Activated CD4-positive, alpha-beta memory T cell treated with anti-CD3 and anti-CD28 coated beads for 36 hours (primary cell): ENCODE results near the gene AFAP1. TPM values are rescaled to one million over a fixed set of nuclear protein-coding genes. Genes with fewer than 3 reads are reported as not detected.

Experiments
- CTCF ChIA-PET: fragments of 350-600 bp; sonication (Branson Sonifier 250); formaldehyde crosslinking; loops from one replicate; lab custom pipeline; 2021; ENCODE audit warnings: antibody characterized with exemption, inconsistent platforms; lab: Charles Lee
- POLR2A ChIA-PET: fragments of 350-600 bp; sonication (Branson Sonifier 250); formaldehyde crosslinking; loops from one replicate; lab custom pipeline; 2021; ENCODE audit warnings: antibody characterized with exemption; lab: Charles Lee
- DNase-seq: peaks from one replicate; pipeline ENCODE4 v3.0.0-alpha.2; 2020
- H3K27ac Mint-ChIP-seq: one replicate; pipeline ENCODE4 v1.8.0; 2021; ENCODE audit warnings: mixed read lengths
- H3K27me3 Mint-ChIP-seq: one replicate; pipeline ENCODE4 v1.8.0; 2021; ENCODE audit warnings: mixed read lengths
- H3K36me3 Mint-ChIP-seq: one replicate; pipeline ENCODE4 v1.8.0; 2021; ENCODE audit warnings: mixed read lengths
- H3K4me1 Mint-ChIP-seq: one replicate; pipeline ENCODE4 v1.8.0; 2021; ENCODE audit warnings: low read depth, mixed read lengths
- H3K4me3 Mint-ChIP-seq: one replicate; pipeline ENCODE4 v1.8.0; 2021; ENCODE audit warnings: mild to moderate bottlenecking, mixed read lengths
- H3K9me3 Mint-ChIP-seq: one replicate; pipeline ENCODE4 v1.8.0; 2021; ENCODE audit warnings: mixed read lengths
- intact Hi-C: fragments of 100-400 bp; cut with micrococcal nuclease; formaldehyde crosslinking; loops from one replicate; pipeline ENCODE4 v1.15.1; 2023
- total RNA-seq, 2 experiments: library from RNA; stranded (reverse); gene quantifications; one replicate each; pipeline ENCODE4 v1.2.3, GENCODE V29; 2021

AFAP1 gene
- total RNA-seq, 2 experiments from 2014 or later: 37.7 to 38.4 TPM

DNA sequence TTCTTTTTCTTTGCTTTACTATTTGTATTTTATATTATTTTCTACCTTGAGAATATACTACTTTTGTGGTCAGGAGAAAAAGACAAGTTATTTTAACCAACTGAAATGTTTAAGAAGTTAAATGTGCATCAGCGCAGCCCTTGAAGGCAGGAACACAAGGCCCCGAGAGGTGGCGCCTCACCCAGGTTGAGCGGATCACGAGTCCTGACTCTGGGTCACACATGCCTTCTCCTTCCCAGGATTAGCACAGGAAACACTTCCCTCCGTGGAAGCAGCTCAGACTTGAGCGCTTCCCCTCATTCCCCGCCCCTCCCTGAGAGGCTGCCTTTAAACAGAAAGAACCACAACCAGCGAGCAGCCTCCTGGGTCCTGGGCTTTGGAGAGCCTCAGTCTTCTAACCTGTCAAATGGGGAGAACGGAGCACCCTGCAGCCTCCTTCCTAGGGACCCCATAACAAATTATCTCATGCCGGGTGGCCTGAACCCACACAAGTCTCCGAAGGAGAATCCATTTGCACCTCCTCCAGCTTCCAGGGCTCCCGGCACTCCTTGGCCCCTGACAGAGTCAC is 217.6 kb downstream of the AFAP1 start:
- intact Hi-C loops: loop anchor here (2.0 kb wide), 1 partner anchor 81 kb away; no protein-coding TSS in a partner anchor
- Mint-ChIP-seq H3K9me3 (no peaks in the 10 kb centered on the region), H3K27ac (no peak overlapping the region), H3K27me3 (peaks cover 3% of the 10 kb centered on the region), H3K4me3 (no peak overlapping the region), H3K4me1 (peaks cover 2% of the 10 kb centered on the region), H3K36me3 (no peaks in the 10 kb centered on the region)
- POLR2A ChIA-PET: no interaction called here
- DNase-seq: peak; percentile 28
- CTCF ChIA-PET: interaction anchor here (0.8 to 1.4 kb wide), 2 partner anchors 80 to 266 kb away, joined by 3 to 4 read pairs; no protein-coding TSS in a partner anchor

DNA sequence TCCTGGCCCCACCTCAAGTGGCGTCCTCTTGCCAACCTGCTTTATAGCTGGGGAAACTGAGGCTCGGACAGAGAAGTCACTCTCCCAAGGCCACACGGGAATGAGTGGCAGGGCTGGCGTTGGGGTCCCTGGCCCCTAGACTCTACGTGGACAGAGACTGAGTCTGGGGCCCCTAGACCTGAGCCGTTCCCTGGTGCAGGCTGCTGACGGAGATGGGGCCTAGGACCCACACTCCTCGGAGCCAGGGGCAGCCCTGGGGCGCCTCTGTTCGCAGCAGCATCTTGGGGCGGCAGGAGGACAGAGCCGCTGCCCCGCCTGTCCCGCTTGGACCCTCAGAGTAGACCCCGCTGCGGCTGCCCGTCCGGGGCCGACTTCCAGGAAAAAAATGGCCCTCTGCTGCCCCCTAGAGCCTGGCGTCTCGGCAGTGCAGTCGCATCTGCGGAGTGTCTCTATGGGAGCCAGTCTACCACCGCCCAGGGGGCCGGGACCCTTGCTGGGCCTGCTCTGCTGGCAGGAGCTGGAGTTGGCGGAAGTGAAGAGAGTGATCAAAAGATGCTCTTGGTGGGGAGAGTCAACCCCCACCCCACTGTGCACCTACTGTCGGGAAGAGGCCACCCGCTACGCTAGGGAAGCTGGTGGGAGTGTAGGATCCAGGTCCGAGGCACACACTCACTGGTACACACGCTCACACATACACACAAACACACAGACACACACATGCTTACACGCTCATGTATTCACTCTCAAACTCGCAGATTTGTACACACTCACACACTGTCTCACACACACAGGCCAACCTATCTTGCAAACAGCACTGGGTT is 220.1 kb downstream of the AFAP1 start:
- H3K4me3 Mint-ChIP-seq: no peak overlapping the region
- no peaks in the 10 kb centered on the region for H3K36me3 Mint-ChIP-seq
- ChIA-PET CTCF (interaction anchor here (0.6 to 2.3 kb wide), 15 partner anchors 9 to 617 kb away, joined by 3 to 10 read pairs (median 4); partner anchors contain the start of gene SORCS2), POLR2A (no interaction called here)
- intact Hi-C loops: loop anchor here (5.0 kb wide), 1 partner anchor 527 kb away; the partner anchor contains the start of gene SORCS2
- H3K4me1 Mint-ChIP-seq: peaks cover 2% of the 10 kb centered on the region
- peaks cover 3% of the 10 kb centered on the region for H3K27me3 Mint-ChIP-seq
- H3K27ac Mint-ChIP-seq: no peak overlapping the region
- DNase-seq: peak; percentile 70
- H3K9me3 Mint-ChIP-seq: no peaks in the 10 kb centered on the region

DNA sequence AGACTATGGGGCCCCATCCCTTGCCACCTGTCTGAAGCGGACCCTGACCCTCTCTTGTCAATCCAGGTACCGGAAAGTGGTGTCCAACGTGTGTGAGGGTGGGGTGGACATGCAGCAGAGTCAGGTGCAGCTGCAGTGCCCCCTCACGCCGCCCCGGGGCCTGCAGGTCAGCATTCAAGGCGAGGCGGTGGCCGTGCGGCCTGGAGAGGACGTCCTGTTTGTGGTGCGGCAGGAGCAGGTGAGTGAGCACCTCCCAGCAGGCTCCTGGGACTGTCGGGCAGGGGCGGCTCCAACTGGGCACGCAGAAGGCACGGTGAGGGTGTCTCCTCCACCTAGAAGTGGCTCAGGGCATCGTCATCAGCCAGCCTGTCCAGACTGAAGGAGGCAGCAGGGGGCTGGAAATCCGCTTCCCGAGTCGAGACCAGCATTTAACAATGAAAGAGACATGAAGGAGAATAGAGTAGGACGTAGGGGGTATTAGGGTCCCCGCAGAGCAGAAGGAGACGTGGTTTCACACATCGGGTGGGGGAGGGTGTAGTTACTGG is 221.6 kb downstream of the AFAP1 start:
- intact Hi-C loops: loop anchor here (5.0 kb wide), 1 partner anchor 526 kb away; the partner anchor contains the start of gene SORCS2
- Mint-ChIP-seq H3K4me3 (no peak overlapping the region), H3K27me3 (peaks cover 3% of the 10 kb centered on the region), H3K9me3 (no peaks in the 10 kb centered on the region), H3K27ac (no peak overlapping the region), H3K4me1 (peaks cover 2% of the 10 kb centered on the region), H3K36me3 (no peaks in the 10 kb centered on the region)
- ChIA-PET CTCF (no interaction called here), POLR2A (no interaction called here)
- no peak for DNase-seq

DNA sequence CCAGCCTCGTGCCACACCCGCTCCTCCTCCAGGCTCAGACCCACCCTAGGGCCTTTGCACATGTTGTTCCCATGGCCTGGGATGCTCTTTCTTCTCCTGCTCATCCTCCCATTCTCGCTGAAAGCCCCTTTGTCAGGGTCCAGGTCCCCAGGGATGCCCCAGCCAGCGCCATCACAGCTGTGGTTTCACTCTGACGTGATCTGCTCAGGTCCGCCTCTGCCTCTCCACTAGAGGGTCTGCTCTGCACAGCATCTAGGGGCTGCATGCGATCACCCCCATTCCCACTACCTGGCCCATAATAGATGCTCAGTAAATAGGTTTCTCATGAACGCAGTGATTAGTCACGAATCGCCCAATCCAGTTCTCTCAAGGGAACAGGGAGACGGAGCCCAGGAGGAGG is 222.5 kb downstream of the AFAP1 start:
- DNase-seq: no peak
- Mint-ChIP-seq H3K4me3 (no peak overlapping the region), H3K36me3 (no peaks in the 10 kb centered on the region), H3K27me3 (peaks cover 3% of the 10 kb centered on the region), H3K9me3 (no peaks in the 10 kb centered on the region), H3K4me1 (peaks cover 2% of the 10 kb centered on the region), H3K27ac (no peak overlapping the region)
- intact Hi-C loops: loop anchor here (5.0 kb wide), 1 partner anchor 525 kb away; the partner anchor contains the start of gene SORCS2
- ChIA-PET POLR2A (no interaction called here), CTCF (no interaction called here)

DNA sequence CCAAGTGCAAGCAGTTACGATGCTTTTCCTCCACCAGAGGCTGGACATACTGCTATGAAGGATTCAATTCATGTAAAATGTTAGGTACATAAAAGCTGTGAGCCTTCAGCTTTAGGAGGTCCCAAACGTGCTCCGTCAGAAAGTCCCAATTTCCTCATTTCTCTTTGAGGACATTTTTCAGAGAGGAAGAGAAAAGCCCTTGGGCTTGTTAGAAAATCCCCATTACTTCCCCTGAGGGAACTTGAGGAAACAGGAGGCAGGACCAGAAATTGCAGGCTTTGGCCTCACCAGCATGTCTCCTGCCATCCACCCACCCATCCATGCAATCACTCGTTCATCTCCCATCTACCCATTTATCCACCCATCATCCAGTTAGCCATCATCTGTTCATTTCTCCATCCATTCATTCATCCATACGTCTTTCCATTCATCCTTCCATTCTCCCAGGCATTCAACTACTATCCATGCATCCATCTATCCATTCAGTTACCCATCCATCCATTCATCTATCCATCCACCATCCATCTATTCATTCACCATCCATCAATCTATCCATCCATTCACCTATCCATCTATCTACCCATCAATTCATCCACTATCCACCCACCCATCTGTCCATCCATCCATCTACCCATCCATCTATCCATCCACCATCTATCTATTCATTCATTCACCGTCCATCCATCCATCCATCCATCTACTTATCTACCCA is 223.5 kb downstream of the AFAP1 start:
- POLR2A ChIA-PET: no interaction called here
- CTCF ChIA-PET: no interaction called here
- Mint-ChIP-seq H3K4me1 (peaks cover 2% of the 10 kb centered on the region), H3K27ac (no peak overlapping the region), H3K27me3 (peaks cover 3% of the 10 kb centered on the region), H3K36me3 (no peaks in the 10 kb centered on the region), H3K4me3 (no peak overlapping the region), H3K9me3 (no peaks in the 10 kb centered on the region)
- DNase-seq: no peak
- intact Hi-C loops: loop anchor here (5.0 kb wide), 1 partner anchor 524 kb away; the partner anchor contains the start of gene SORCS2

DNA sequence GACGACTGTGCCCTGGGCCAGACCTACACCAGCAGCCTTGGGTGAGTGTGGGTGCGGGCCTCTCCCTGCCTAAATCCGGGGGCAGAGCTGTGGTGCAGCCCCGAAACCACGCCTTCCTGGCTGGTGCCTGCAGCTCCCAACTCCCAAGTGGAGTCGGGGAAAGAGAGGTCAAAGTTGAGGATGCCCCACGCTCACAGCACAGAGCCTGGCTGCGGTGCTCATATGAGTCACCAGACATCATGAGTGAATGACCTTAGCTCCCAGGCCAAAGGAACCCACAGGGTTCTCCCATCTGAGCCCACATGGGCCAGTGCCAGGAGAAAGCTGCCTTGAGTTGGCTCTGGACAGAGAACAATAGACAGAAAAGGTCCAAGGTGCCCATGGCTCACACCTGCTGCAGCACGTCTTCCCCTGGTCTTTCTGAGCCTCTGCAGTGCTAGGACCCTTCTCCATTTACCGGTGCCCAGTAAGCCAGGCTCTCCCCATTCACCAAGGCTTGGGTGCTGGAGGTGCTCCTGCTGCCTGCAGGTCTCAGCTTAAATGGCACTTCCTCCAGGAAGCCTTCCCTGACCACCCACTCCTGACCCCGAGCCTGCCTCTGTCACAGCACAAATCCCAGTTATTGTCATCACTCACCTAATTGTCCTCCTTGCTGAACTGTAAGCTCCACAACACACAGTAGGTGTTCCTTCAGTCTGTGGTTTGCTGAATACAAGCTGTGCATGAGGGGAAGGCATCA is 224.2 kb downstream of the AFAP1 start:
- Mint-ChIP-seq H3K4me1 (peaks cover 2% of the 10 kb centered on the region), H3K36me3 (no peaks in the 10 kb centered on the region), H3K27me3 (peaks cover 3% of the 10 kb centered on the region), H3K27ac (no peak overlapping the region), H3K4me3 (no peak overlapping the region), H3K9me3 (no peaks in the 10 kb centered on the region)
- POLR2A ChIA-PET: no interaction called here
- CTCF ChIA-PET: no interaction called here
- no peak for DNase-seq
- intact Hi-C loops: loop anchor here (5.0 kb wide), 1 partner anchor 523 kb away; the partner anchor contains the start of gene SORCS2

DNA sequence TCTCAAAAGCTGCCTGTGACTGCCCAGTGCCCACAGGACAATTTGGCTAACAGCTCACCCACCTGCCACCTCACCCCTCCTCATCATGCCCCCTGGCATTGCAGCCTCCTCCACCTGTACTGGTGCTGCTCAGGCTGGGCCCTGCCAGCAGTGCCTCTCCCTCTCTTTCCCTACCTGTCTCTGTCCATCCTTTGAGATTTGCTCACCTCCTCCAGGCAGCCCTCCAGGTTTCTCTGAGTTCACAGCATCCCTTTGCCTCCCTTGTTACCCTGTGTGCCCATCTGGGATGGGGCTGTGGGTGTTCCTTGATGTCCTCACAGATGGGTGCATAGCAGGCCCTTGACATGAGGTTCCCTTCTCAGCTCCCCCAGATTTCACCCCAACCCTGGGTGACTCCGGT is 224.9 kb downstream of the AFAP1 start:
- Mint-ChIP-seq H3K4me3 (no peak overlapping the region), H3K36me3 (no peaks in the 10 kb centered on the region), H3K4me1 (peaks cover 2% of the 10 kb centered on the region), H3K27ac (no peak overlapping the region), H3K9me3 (no peaks in the 10 kb centered on the region), H3K27me3 (peaks cover 3% of the 10 kb centered on the region)
- POLR2A ChIA-PET: no interaction called here
- DNase-seq: no peak
- intact Hi-C loops: loop anchor here (5.0 kb wide), 1 partner anchor 522 kb away; the partner anchor contains the start of gene SORCS2
- CTCF ChIA-PET: no interaction called here

DNA sequence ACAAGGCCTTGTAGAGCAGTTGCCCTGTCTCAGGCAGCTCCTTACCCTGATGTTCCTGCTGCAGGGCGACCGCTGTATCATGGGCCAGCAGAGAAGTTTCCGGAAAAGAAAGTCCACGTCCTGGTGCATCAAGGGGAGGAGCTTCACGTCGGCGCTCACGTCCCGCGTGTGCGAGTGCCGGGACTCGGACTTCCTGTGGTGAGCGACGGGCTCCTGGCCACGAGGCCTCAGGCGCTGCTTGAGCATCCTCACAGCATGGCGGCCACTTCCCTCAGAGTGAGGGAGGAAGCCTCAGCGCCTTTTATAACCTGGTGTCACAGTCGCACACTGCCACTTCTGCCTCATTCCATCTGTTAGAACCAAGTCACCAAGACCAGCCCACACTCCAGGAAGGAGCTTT is 225.5 kb downstream of the AFAP1 start:
- DNase-seq: no peak
- H3K36me3 Mint-ChIP-seq: no peaks in the 10 kb centered on the region
- intact Hi-C loops: no loop called here
- ChIA-PET CTCF (no interaction called here), POLR2A (no interaction called here)
- no peak overlapping the region for H3K4me3 Mint-ChIP-seq
- H3K27me3 Mint-ChIP-seq: peaks cover 1% of the 10 kb centered on the region
- H3K9me3 Mint-ChIP-seq: no peaks in the 10 kb centered on the region
- H3K27ac Mint-ChIP-seq: no peak overlapping the region
- H3K4me1 Mint-ChIP-seq: no peaks in the 10 kb centered on the region

DNA sequence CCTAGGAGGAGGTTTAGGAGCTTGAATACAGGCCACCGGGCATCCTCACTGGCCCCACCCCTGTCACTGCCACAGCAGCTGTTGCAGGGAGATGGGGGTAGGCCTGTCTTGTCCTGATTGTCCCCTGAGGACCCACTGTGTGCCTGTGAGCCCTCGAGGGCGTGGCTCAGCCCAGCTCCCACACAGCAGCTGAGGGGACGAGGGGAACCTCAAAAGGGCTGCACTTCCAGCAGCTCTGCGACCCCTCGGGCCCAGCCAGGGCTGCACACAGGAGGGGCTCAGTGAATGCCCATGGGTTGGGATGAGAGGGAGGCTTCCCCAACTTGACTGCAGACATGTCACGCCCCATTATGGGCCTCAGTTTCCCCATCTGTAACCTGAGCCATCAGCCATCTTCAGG is 225.9 kb downstream of the AFAP1 start:
- Mint-ChIP-seq H3K27me3 (peaks cover 1% of the 10 kb centered on the region), H3K9me3 (no peaks in the 10 kb centered on the region), H3K4me1 (no peaks in the 10 kb centered on the region), H3K36me3 (no peaks in the 10 kb centered on the region), H3K27ac (no peak overlapping the region), H3K4me3 (no peak overlapping the region)
- intact Hi-C loops: no loop called here
- POLR2A ChIA-PET: no interaction called here
- no peak for DNase-seq
- CTCF ChIA-PET: no interaction called here

DNA sequence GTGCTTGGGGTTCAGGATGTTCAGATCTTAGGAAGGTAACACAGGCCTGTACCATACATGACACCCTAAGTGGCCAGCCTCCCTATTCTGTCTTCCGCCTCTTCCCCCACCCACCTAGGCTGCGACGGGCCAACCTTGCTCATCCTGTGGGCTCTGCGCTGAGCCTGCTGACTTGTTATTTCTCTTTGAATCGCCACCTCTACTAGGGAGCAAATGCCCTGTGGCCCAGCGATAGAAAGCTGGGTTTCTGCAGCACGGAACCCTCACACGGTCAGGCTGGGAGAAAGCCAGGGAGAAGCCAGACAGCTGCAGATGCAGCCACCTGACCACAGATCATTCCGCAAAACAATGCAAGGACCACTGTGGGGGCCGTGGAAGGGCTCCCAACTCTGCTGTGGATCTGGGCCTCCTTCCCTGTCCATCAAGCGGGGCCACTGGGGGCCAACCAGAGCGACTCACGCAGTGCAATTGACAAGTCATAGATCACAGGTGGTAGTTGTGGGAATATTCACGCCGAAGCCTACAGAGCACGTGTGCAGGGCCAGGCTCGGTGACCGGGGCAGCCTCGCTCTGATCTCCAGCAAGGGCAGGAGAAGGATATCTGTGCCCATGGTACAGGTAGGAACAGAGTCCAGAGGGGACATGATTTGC is 227.5 kb downstream of the AFAP1 start:
- H3K4me1 Mint-ChIP-seq: no peaks in the 10 kb centered on the region
- CTCF ChIA-PET: no interaction called here
- no peak for DNase-seq
- no peaks in the 10 kb centered on the region for H3K9me3 Mint-ChIP-seq
- POLR2A ChIA-PET: no interaction called here
- H3K4me3 Mint-ChIP-seq: no peak overlapping the region
- no peak overlapping the region for H3K27ac Mint-ChIP-seq
- no peaks in the 10 kb centered on the region for H3K36me3 Mint-ChIP-seq
- intact Hi-C loops: no loop called here
- H3K27me3 Mint-ChIP-seq: peaks cover under 1% of the 10 kb centered on the region

DNA sequence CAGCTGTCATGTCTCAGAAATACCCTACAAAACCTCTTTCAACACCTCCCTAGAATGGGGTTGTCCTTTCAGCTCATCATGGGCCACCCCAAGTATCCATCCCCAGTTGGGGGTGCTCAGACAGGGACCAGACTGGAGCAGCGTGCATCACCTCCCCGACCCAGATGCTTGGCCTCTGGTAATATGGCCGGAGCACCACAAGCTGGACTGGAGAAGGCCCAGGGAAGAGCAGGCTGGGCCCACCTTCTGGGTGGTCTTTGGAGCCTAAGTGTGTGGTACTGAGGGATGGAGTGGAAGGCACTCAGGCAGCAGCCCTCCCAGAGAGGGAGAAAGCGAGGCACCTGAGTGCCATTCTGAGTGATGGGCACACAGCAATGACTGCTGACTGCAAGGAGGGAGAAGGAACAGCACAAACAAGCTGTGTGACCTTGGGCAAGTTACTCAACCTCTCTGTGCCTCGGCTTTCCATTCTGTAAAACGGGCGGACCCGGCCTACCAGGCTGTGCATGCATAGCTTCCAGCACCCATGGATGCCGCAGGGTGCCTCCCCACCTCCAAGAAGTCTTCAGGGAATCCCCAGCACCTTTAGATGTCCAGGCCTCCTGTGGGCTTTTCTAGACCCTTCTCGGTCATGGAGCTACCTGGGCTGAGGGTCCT is 228.2 kb downstream of the AFAP1 start:
- no peak for DNase-seq
- Mint-ChIP-seq H3K27ac (no peak overlapping the region), H3K4me3 (no peak overlapping the region), H3K27me3 (no peaks in the 10 kb centered on the region), H3K9me3 (no peaks in the 10 kb centered on the region), H3K4me1 (no peaks in the 10 kb centered on the region), H3K36me3 (no peaks in the 10 kb centered on the region)
- ChIA-PET POLR2A (no interaction called here), CTCF (no interaction called here)
- intact Hi-C loops: no loop called here
